Chondrocyte (in vitro differentiated cells): ENCODE measurements around the gene CUTA. TPM values are rescaled to one million over a fixed set of nuclear protein-coding genes. Genes with fewer than 3 reads are reported as not detected.

Experiments used
- DNase-seq: peaks from one replicate; pipeline ENCODE4 v3.0.0; 2021; ENCODE audit warnings: mixed read lengths, low spot score
- H3K27ac Mint-ChIP-seq: one replicate; pipeline ENCODE4 v1.8.0; 2021; ENCODE audit warnings: mild to moderate bottlenecking, moderate library complexity, mixed read lengths; ENCODE audit not compliant: unreplicated experiment
- H3K27me3 Mint-ChIP-seq: 2 replicates; pipeline ENCODE4 v1.8.0; 2021; ENCODE audit warnings: low read depth, mixed read lengths
- H3K36me3 Mint-ChIP-seq: 2 replicates; pipeline ENCODE4 v1.8.0; 2021; ENCODE audit warnings: low read depth, mixed read lengths
- H3K4me1 Mint-ChIP-seq: 2 replicates; pipeline ENCODE4 v1.8.0; 2021; ENCODE audit warnings: low read depth, mild to moderate bottlenecking, mixed read lengths
- H3K4me3 Mint-ChIP-seq: one replicate; pipeline ENCODE4 v1.8.0; 2021; ENCODE audit warnings: mild to moderate bottlenecking, moderate library complexity, mixed read lengths; ENCODE audit not compliant: unreplicated experiment
- H3K9me3 Mint-ChIP-seq: 2 replicates; pipeline ENCODE4 v1.8.0; 2021; ENCODE audit warnings: low read depth, mixed read lengths
- total RNA-seq: library from RNA; stranded (reverse); gene quantifications from 3 replicates; pipeline ENCODE4 v1.2.1, GENCODE V29; 2021
- TF ChIP-seq, protein P1 (sequence below): fragments of 200-600 bp; sonication (generic); IDR thresholded peaks from 2 replicates; pipeline ENCODE4 v1.5.0; 2021; ENCODE audit warnings: antibody characterized with exemption, mild to moderate bottlenecking, moderate library complexity

Gene CUTA
- total RNA-seq, 1 donor from 2014 or later: 218 TPM

DNA sequence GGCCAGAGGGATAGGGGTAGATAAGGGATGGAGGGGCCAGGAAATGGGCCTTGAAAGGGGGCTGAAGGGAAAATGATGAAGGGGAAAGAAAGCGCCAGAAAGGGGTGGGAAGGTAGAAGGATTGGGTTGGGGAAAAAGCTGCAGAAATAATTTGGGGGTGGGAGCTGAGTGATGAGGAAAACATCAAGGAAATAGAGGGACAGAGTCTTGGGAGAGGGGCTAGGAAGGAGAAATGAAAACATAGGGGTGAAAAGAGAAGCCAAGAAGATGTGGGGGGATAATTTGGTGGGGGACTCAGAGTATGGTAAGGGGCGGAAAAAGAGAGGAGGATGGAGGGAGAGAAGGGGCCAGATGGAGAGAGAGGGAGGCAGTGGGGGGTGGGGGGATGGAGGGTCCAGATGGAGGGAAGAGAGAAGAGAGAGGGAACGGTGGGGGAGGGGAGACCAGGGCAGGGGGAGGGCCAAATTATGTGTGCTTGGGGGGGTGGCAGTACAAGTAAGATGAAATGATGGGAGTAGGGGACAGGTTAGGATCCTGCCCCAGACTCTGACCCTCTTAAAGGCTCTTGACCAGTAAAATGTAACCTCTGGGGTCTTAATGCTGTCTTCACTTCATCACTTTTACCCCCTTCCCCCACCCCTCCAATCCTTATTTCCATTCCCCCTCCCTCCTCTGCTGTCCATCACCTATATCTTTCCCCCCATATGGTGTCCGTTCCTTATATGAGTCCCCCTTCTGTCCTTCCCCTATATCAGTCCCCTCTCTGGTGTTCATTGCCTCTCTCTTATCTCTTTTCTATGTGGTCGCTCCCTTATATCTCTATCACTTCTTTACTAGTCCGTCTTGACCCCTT is 2.8 kb upstream of the CUTA start:
- peaks cover 9% of the 10 kb centered on the region for H3K36me3 Mint-ChIP-seq
- H3K4me1 Mint-ChIP-seq: peaks cover 68% of the 10 kb centered on the region
- TF ChIP-seq, protein P1, sequence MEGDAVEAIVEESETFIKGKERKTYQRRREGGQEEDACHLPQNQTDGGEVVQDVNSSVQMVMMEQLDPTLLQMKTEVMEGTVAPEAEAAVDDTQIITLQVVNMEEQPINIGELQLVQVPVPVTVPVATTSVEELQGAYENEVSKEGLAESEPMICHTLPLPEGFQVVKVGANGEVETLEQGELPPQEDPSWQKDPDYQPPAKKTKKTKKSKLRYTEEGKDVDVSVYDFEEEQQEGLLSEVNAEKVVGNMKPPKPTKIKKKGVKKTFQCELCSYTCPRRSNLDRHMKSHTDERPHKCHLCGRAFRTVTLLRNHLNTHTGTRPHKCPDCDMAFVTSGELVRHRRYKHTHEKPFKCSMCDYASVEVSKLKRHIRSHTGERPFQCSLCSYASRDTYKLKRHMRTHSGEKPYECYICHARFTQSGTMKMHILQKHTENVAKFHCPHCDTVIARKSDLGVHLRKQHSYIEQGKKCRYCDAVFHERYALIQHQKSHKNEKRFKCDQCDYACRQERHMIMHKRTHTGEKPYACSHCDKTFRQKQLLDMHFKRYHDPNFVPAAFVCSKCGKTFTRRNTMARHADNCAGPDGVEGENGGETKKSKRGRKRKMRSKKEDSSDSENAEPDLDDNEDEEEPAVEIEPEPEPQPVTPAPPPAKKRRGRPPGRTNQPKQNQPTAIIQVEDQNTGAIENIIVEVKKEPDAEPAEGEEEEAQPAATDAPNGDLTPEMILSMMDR: no peak
- peak overlapping the region; percentile 72 for H3K4me3 Mint-ChIP-seq
- H3K27me3 Mint-ChIP-seq: no peaks in the 10 kb centered on the region
- peak overlapping the region; percentile 75 for H3K27ac Mint-ChIP-seq
- no peak for DNase-seq
- no peaks in the 10 kb centered on the region for H3K9me3 Mint-ChIP-seq

DNA sequence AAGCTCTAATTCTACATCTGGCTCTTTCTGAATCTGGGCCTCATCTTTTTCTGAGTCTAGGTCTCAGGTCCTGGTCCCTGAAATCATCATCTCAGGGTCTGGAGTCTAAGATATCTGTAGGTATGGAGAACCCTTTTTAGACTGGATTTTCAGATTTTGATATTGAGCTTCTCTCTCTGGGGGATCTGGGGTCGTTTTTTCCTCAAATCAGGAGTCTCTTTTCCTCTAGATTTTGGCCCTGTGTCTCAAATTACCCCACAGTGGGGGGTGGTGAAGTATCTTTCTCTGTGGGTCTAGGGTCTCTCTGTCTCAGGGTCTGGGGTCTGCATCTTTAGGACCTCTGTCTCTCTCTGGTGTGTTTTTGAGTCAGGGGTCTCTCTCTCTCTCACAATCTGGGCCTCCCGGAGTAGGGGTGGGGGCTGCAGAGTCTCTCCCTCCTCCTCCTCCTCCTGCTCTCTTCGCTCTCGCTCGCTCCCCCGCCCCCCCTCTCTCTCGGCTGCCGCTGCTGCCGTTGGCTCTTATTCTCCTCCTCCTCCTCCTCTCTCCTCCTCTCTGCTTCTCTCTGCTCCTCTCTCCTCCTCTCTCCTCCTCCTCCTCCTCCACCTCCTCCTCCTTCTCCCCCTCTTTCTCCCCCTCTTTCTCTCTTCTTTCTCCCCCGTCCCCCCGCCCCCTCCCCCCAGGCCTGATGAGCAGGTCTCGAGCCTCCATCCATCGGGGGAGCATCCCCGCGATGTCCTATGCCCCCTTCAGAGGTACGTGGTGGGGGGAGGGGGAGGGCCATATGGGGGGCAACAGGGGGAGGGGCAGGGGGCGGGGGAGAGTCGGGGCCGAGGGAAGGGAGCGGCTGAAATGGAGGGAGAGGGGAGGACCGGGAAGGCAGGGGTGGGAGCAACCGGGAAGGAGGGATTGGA is 1.9 kb upstream of the CUTA start, which contains the start of gene SYNGAP1:
Gene SYNGAP1 (plus strand): TSS at position 486 of the 911 bp plus-strand sequence. CDS start 200 bp downstream, at position 686.
- H3K27ac Mint-ChIP-seq: peak within 1 kb of the TSS; percentile 99
- H3K9me3 Mint-ChIP-seq: no peaks in the 10 kb centered on the region
- TF ChIP-seq, protein P1: no peak
- peaks cover 12% of the 10 kb centered on the region for H3K36me3 Mint-ChIP-seq
- peaks cover 70% of the 10 kb centered on the region for H3K4me1 Mint-ChIP-seq
- H3K4me3 Mint-ChIP-seq: peak within 1 kb of the TSS; percentile 99
- H3K27me3 Mint-ChIP-seq: no peaks in the 10 kb centered on the region
- DNase-seq: no peak

DNA sequence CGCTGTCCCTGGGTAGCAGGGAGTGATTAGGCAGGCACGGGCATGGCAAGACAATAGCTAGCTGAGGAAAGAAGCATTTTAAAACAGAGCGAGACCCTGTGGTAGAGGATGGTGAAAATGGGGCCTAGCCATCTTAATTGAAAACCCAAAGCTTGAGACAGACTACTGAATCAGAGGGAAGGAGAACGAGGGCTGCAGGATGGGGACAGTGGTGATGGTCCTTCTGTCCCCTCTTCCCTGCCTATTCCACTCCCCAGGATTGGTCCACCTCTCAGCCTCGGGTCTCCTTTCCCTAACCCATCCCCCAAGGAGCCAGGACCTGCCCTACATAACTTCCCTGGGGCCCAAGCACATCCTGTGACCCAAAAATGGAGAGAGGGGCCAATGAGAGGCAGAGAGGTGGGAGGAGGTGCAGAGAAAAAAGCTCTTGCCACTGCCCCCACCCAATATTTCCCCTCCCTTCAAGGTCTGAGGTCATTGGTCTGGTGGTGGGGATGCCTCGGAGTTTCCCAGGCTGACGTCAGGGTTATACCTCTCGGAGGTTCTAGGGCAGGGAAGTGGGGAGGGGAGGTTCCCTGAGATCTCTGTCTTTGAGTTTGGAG is 884 bp upstream of the CUTA start:
- no peaks in the 10 kb centered on the region for H3K27me3 Mint-ChIP-seq
- peak overlapping the region; percentile 99 for H3K27ac Mint-ChIP-seq
- TF ChIP-seq, protein P1: no peak
- no peaks in the 10 kb centered on the region for H3K9me3 Mint-ChIP-seq
- H3K36me3 Mint-ChIP-seq: peaks cover 15% of the 10 kb centered on the region
- peaks cover 64% of the 10 kb centered on the region for H3K4me1 Mint-ChIP-seq
- DNase-seq: no peak
- H3K4me3 Mint-ChIP-seq: peak overlapping the region; percentile 99

DNA sequence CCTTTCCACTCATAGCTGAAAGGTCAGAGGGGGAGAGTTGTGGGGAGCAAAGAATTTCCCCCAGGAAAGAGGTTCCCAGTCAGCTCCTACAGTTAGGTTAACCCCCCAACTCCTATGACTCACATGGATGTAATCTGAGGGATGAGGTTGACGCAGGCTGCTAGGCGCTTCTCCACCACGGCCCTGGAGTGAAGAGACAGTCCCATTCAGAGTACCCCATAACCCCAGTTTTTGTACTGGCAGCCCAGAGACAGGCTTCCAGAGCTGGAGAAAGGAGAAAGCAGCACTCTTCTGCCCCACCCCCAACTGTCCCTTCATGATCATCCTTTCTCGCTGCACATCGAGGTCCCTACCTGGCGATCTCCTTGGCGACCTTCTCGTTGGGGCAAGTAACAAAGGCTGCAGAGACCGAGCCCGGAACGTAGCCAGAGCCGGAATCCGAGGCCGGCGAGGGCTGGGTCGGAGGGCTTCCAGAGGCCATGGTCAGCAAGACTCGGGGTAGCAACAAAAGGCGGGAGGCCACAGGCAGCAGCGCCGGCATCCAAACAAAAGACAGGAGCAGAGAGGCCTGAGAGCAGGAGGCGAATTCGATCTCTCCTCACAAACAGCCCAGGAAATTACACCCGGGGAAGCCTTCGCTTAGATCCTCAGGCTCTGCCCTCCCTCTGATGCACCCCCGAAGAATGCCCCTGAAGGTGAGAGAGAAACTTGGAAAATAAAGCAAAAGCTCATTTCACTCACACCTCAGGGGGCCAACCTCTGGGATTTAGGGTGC is 592 bp downstream of the CUTA start:
- no peaks in the 10 kb centered on the region for H3K27me3 Mint-ChIP-seq
- H3K4me3 Mint-ChIP-seq: peak overlapping the region; percentile 99
- H3K4me1 Mint-ChIP-seq: peaks cover 70% of the 10 kb centered on the region
- TF ChIP-seq, protein P1: no peak
- H3K36me3 Mint-ChIP-seq: peaks cover 12% of the 10 kb centered on the region
- DNase-seq: no peak
- H3K27ac Mint-ChIP-seq: peak overlapping the region; percentile 99
- H3K9me3 Mint-ChIP-seq: no peaks in the 10 kb centered on the region
